Heart right ventricle (tissue), 16 donors: ENCODE results near the gene CNFN. TPM values are rescaled to one million over a fixed set of nuclear protein-coding genes. Genes with fewer than 3 reads are reported as not detected.

Experiments
- ATAC-seq, 8 donors: fragments of 200-7000 bp; cut with Tn5 transposase; one replicate each; pipeline ENCODE4 v1.9.1; 2020; ENCODE audit warnings: mild to moderate bottlenecking in 8 of 8, moderate library complexity in 8 of 8, moderate number of reproducible peaks in 1 of 8
- DNase-seq, 2 donors: peaks; one replicate each; pipeline ENCODE4 v3.0.0-alpha.2; 2020
- H3K27ac ChIP-seq, 10 donors: fragments of 200-600 bp; sonication (generic) in 2 of 10; one replicate each; pipeline versions ENCODE4 v1.5.0 to v1.8.0; 2020 to 2022; ENCODE audit warnings: mild to moderate bottlenecking in 3 of 10
- H3K27me3 ChIP-seq, 7 donors: fragments of 200-600 bp; one replicate each; pipeline ENCODE4 v1.8.0; 2021 to 2022; ENCODE audit warnings: mild to moderate bottlenecking in 2 of 7
- H3K36me3 ChIP-seq, 9 donors: fragments of 200-600 bp; sonication (generic) in 1 of 9; one replicate each; pipeline versions ENCODE4 v1.5.0 to v1.8.0; 2020 to 2022; ENCODE audit warnings: mild to moderate bottlenecking in 2 of 9
- H3K4me1 ChIP-seq, 9 donors: fragments of 200-600 bp; sonication (generic) in 1 of 9; one replicate each; pipeline versions ENCODE4 v1.5.0 to v1.8.0; 2020 to 2022; ENCODE audit warnings: mild to moderate bottlenecking in 4 of 9
- H3K4me3 ChIP-seq, 10 donors: fragments of 200-600 bp; sonication (generic) in 2 of 10; one replicate each; pipeline versions ENCODE4 v1.5.0 to v1.8.0; 2020 to 2022; ENCODE audit warnings: mild to moderate bottlenecking in 7 of 10, moderate library complexity in 2 of 10
- H3K9me3 ChIP-seq, 11 donors: fragments of 200-600 bp in 10 of 11; sonication (generic) in 2 of 11; one replicate each; pipeline versions ENCODE4 v1.5.0 to v1.8.0; 2013 to 2022; ENCODE audit warnings: mild to moderate bottlenecking in 2 of 11, control low read depth in 1 of 11, moderate library complexity in 1 of 11
- CTCF ChIP-seq, 9 donors: fragments of 200-600 bp; sonication (generic) in 2 of 9; IDR thresholded peaks; one replicate each; pipeline versions ENCODE4 v1.5.0 to v1.8.0; 2021 to 2022; ENCODE audit warnings: antibody characterized with exemption in 9 of 9, mild to moderate bottlenecking in 5 of 9, moderate library complexity in 1 of 9
- WGBS, 2 donors: extraction: QIAGEN DNeasy Blood & Tissue Kit; methylation state at CpG; one replicate each; pipeline ENCODE4 v1.1.7; 2013; ENCODE audit warnings: inconsistent platforms in 1 of 2; 5-methylcytosine and 5-hydroxymethylcytosine counted together
- intact Hi-C, 10 donors: fragments of 100-400 bp; cut with DNase I; formaldehyde crosslinking; loops; one replicate each; pipeline versions ENCODE4 v1.11.1 to v1.14.2; 2022
- polyA plus RNA-seq, 2 donors: library from polyadenylated mRNA; stranded (reverse); fragments of 200-250 nt; gene quantifications; one replicate each; pipeline ENCODE4 v1.2.3, GENCODE V29; 2013
- total RNA-seq, 10 donors: library from RNA; stranded (reverse); fragmentation: NEBNext Ultra II Directional in 3 of 10; extraction: Animal tissue kit (Norgen Biotek cat#: 25700) in 3 of 10; gene quantifications; one replicate each; pipeline versions ENCODE4 v1.2.1 to v1.2.4, GENCODE V29; 2021 to 2023
- donor health status: Arrhythmogenic right ventricular cardiomyopathy.
- donor health status: ischemic (EF 13 %, LVEDD 7.1; RV severe dilation, severe dysfunction).
- donor health status: healthy with polysubstance abuse.
- donor health status: DM: no; HTN: yes; CAD: no.
- donor health status: DM: no; HTN: no; CAD: no.
- donor health status: ischemic (EF 25% LVEDD 6.9; RV normal size, moderate dysfunction).
- donor health status: ischemic (EF 25% LVEDD 5.7; RV mildly dilated, moderate dysfunction).
- donor health status: healthy.
- donor health status: DM: yes; HTN: yes; CAD: no.
- donor health status: Ischemic cardiomyopathy.
- donor health status: ischemic (EF 35%, LVEDD 5.7; RV mildly dilated, moderate dysfunction).
- donor health status: nonischemic (EF 11% LVEDD 7.7; RV severe dilation, severe dysfunction).
- donor health status: DM: yes; HTN: yes; CAD: no.
- donor health status: PGD.
- donor health status: ischemic (EF 29% LVEDD 5.4; RV normal size, mild dysfunction).
- donor health status: nonischemic (EF 23%, LVEDD 6.1; RV moderate dilation, normal function).

Gene CNFN
- total and polyA plus RNA-seq, 12 donors, result 0.51 to 7.2 (median 0.84) TPM; not detected in 5

- H3K36me3 ChIP-seq, result peaks cover 0 to 52% (median 12%) of the 10 kb centered on the region in 9 donors
- no peak for DNase-seq
- no peak overlapping the region for H3K4me3 ChIP-seq
- no peak overlapping the region for H3K27ac ChIP-seq
- 94 to 99% methylated on average over 11 of the region's 11 CpGs for WGBS, 2 donors
- intact Hi-C loops, result no loop called here
- H3K4me1 ChIP-seq, result peaks cover 0 to 35% (median 13%) of the 10 kb centered on the region in 9 donors
- H3K9me3 ChIP-seq, result peaks cover 0 to 12% (median 4%) of the 10 kb centered on the region in 11 donors
- no peak for TF ChIP-seq CTCF (IDR thresholded peaks at IDR 0.05)
- ATAC-seq, result no peak
- no peaks in the 10 kb centered on the region for H3K27me3 ChIP-seq
These were observed 21.7 kb downstream of the CNFN start for GRCh38 chr19:42368360-42368759.

GRCh38 chr19:42367929-42368328, 22.2 kb downstream of the CNFN start:
- no peak for ATAC-seq
- peaks cover 0 to 52% (median 17%) of the 10 kb centered on the region in 9 donors for H3K36me3 ChIP-seq

GRCh38 chr19:42366673-42367072, 23.4 kb downstream of the CNFN start:
- DNase-seq, result peak in 1 of 2 donors; percentile 33
- no peak for TF ChIP-seq CTCF (IDR thresholded peaks at IDR 0.05)
- Histone ChIP-seq H3K36me3 (peaks cover 0 to 51% (median 18%) of the 10 kb centered on the region in 9 donors), H3K4me3 (no peak overlapping the region), H3K9me3 (peaks cover 0 to 16% (median 4%) of the 10 kb centered on the region in 11 donors), H3K4me1 (peaks cover 0 to 35% (median 13%) of the 10 kb centered on the region in 9 donors), H3K27me3 (no peaks in the 10 kb centered on the region), H3K27ac (peak overlapping the region in 8 of 10 donors; percentile 33 to 74 (median 58))
- intact Hi-C loops, result no loop called here
- 54 to 68% methylated on average over 1 of the region's 1 CpG for WGBS, 2 donors
- ATAC-seq, result peak; percentile 17 to 73 (median 47)

More at GRCh38 chr19:42367929-42368328, 22.2 kb downstream of the CNFN start:
- Histone ChIP-seq H3K27ac (no peak overlapping the region), H3K9me3 (peaks cover 0 to 16% (median 4%) of the 10 kb centered on the region in 11 donors), H3K4me1 (peaks cover 0 to 35% (median 13%) of the 10 kb centered on the region in 9 donors), H3K27me3 (no peaks in the 10 kb centered on the region), H3K4me3 (no peak overlapping the region)
- no peak for TF ChIP-seq CTCF (IDR thresholded peaks at IDR 0.05)
- no peak for DNase-seq
- 95 to 96% methylated on average over 4 of the region's 4 CpGs for WGBS, 2 donors
- intact Hi-C loops, result no loop called here

- no peak for TF ChIP-seq CTCF (IDR thresholded peaks at IDR 0.05)
- Histone ChIP-seq H3K9me3 (peaks cover 0 to 16% (median 4%) of the 10 kb centered on the region in 11 donors), H3K4me3 (no peak overlapping the region), H3K36me3 (peaks cover 0 to 59% (median 18%) of the 10 kb centered on the region in 9 donors), H3K4me1 (peaks cover 0 to 35% (median 13%) of the 10 kb centered on the region in 9 donors), H3K27me3 (no peaks in the 10 kb centered on the region), H3K27ac (peak overlapping the region in 1 of 10 donors; percentile 52)
- DNase-seq (no peak), ATAC-seq (no peak)
- intact Hi-C loops, result loop anchor here in 1 of 10 donors (1.0 kb wide), 1 partner anchor 18 kb away; no protein-coding TSS in a partner anchor
- 87 to 89% methylated on average over 17 of the region's 17 CpGs for WGBS, 2 donors
These were observed 26.3 kb downstream of the CNFN start for GRCh38 chr19:42363614-42364346.
